Subcutaneous abdominal adipose tissue (tissue), 5 donors: Measurements from ENCODE around the gene CCNE1.
A peak's percentile ranks its signal among the peaks of the same experiment; 100 is the strongest.

Source experiments
- H3K27ac ChIP-seq: one replicate; pipeline ENCODE4 v1.7.0; 2013; ENCODE audit warnings: low read depth, mild to moderate bottlenecking, inconsistent platforms, low read length, moderate library complexity
- H3K27me3 ChIP-seq, 5 donors: one replicate each; pipeline ENCODE4 v1.7.0; 2013; ENCODE audit warnings: low read length in 5 of 5, inconsistent platforms in 1 of 5; ENCODE audit not compliant: control insufficient read depth in 5 of 5, insufficient read depth in 4 of 5
- H3K36me3 ChIP-seq, 5 donors: one replicate each; pipeline ENCODE4 v1.7.0; 2013; ENCODE audit warnings: low read length in 5 of 5; ENCODE audit not compliant: control insufficient read depth in 5 of 5, insufficient read depth in 5 of 5
- H3K4me1 ChIP-seq, 5 donors: one replicate each; pipeline ENCODE4 v1.7.0; 2013; ENCODE audit warnings: low read length in 5 of 5, mild to moderate bottlenecking in 3 of 5, moderate library complexity in 1 of 5; ENCODE audit not compliant: control insufficient read depth in 5 of 5, insufficient read depth in 5 of 5
- H3K4me3 ChIP-seq, 5 donors: one replicate each; pipeline ENCODE4 v1.7.0; 2013; ENCODE audit warnings: low read length in 5 of 5, low read depth in 1 of 5
- H3K9ac ChIP-seq, 5 donors: one replicate each; pipeline ENCODE4 v1.7.0; 2013; ENCODE audit warnings: low read length in 5 of 5, mild to moderate bottlenecking in 4 of 5, moderate library complexity in 3 of 5
- H3K9me3 ChIP-seq, 5 donors: one replicate each; pipeline ENCODE4 v1.7.0; 2013; ENCODE audit warnings: low read length in 5 of 5; ENCODE audit not compliant: control insufficient read depth in 5 of 5
- donor health status: healthy.
- donor health status: healthy.
- donor health status: healthy.
- donor health status: healthy.
- donor health status: healthy.

Gene CCNE1

DNA sequence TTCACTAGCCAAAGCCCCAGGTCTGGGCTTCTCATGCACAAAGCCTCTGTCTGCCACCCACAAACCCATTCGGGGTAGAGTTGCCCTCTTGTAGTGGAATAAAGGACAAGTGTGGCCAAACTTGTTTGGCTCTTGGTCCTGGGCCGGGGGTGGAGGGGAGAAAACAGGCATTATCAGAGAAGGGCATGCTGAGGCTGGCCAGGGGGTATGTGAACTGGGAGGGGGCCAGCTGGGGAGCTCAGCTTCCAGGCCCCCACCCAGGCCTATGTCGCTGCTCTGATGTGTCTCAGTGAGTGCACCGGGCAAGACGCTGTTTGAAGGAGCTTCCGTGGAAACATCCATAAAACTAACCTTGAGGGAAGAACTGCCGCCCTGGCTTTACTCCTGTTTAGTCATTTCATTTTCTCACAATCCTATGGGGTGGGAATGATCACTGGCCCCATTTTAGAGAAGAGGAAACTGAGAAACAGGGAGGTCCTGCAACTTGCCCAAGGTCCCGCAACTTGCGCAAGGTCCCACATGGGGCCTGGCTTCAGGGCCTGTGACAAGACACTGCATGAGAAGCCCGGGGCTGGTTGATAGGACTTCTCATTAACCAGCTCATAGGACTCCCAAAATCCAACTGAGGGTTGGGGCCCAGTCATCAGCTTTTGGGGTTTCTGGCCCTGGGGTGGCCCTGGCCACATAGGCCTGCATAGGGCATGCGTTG lies 30.8 kb downstream of the CCNE1 start:
- no peaks in the 10 kb centered on the region for H3K36me3 ChIP-seq
- H3K4me3 ChIP-seq: peak overlapping the region in 4 of 5 donors; percentile 54 to 95 (median 76)
- H3K27me3 ChIP-seq: peaks cover 0 to 4% (median 3%) of the 10 kb centered on the region in 5 donors
- peak overlapping the region in 3 of 5 donors; percentile 23 to 64 (median 34) for H3K9ac ChIP-seq
- no peaks in the 10 kb centered on the region for H3K9me3 ChIP-seq
- no peak overlapping the region for H3K27ac ChIP-seq
- H3K4me1 ChIP-seq: peaks cover 5 to 27% (median 24%) of the 10 kb centered on the region in 5 donors

- peaks cover 0 to 7% (median 3%) of the 10 kb centered on the region in 5 donors for H3K27me3 ChIP-seq
- no peaks in the 10 kb centered on the region for H3K36me3 ChIP-seq
- peak overlapping the region; percentile 50 to 95 (median 71) for H3K4me3 ChIP-seq
- no peaks in the 10 kb centered on the region for H3K9me3 ChIP-seq
- peaks cover 5 to 27% (median 24%) of the 10 kb centered on the region in 5 donors for H3K4me1 ChIP-seq
- H3K27ac ChIP-seq: no peak overlapping the region
- H3K9ac ChIP-seq: peak overlapping the region in 4 of 5 donors; percentile 23 to 64 (median 36)
Observed at GRCh38 chr19:29843180-29844051, 31.6 kb downstream of the CCNE1 start.

- H3K36me3 ChIP-seq: no peaks in the 10 kb centered on the region
- peak overlapping the region; percentile 82 to 95 (median 93) for H3K4me3 ChIP-seq
- peak overlapping the region in 4 of 5 donors; percentile 55 to 86 (median 76) for H3K9ac ChIP-seq
- H3K9me3 ChIP-seq: no peaks in the 10 kb centered on the region
- H3K27me3 ChIP-seq: peaks cover 0 to 8% (median 2%) of the 10 kb centered on the region in 5 donors
- H3K27ac ChIP-seq: peak overlapping the region; percentile 10
- peaks cover 5 to 27% (median 24%) of the 10 kb centered on the region in 5 donors for H3K4me1 ChIP-seq
Observed at GRCh38 chr19:29844891-29845573, 33.2 kb downstream of the CCNE1 start.

GRCh38 chr19:29845574-29846176 lies 33.9 kb downstream of the CCNE1 start:
- Histone ChIP-seq H3K36me3 (no peaks in the 10 kb centered on the region), H3K4me1 (peaks cover 5 to 27% (median 24%) of the 10 kb centered on the region in 5 donors), H3K9me3 (no peaks in the 10 kb centered on the region), H3K4me3 (peak overlapping the region; percentile 82 to 95 (median 93)), H3K27me3 (peaks cover 0 to 5% (median 2%) of the 10 kb centered on the region in 5 donors), H3K9ac (peak overlapping the region in 4 of 5 donors; percentile 55 to 86 (median 76)), H3K27ac (peak overlapping the region; percentile 10)

GRCh38 chr19:29849208-29849607 lies 37.4 kb downstream of the CCNE1 start:
- no peak overlapping the region for H3K4me3 ChIP-seq

GRCh38 chr19:29850482-29850881 lies 38.7 kb downstream of the CCNE1 start:
- Histone ChIP-seq H3K4me3 (no peak overlapping the region), H3K9ac (no peak overlapping the region), H3K4me1 (peaks cover 2 to 6% (median 4%) of the 10 kb centered on the region in 5 donors), H3K27me3 (peaks cover 2 to 5% (median 4%) of the 10 kb centered on the region in 5 donors), H3K9me3 (no peaks in the 10 kb centered on the region), H3K27ac (no peak overlapping the region), H3K36me3 (no peaks in the 10 kb centered on the region)

More at GRCh38 chr19:29849208-29849607, 37.4 kb downstream of the CCNE1 start:
- Histone ChIP-seq H3K9me3 (no peaks in the 10 kb centered on the region), H3K27ac (no peak overlapping the region), H3K4me1 (peaks cover 2 to 12% (median 10%) of the 10 kb centered on the region in 5 donors), H3K9ac (no peak overlapping the region), H3K36me3 (no peaks in the 10 kb centered on the region), H3K27me3 (peaks cover 2 to 5% (median 4%) of the 10 kb centered on the region in 5 donors)

DNA sequence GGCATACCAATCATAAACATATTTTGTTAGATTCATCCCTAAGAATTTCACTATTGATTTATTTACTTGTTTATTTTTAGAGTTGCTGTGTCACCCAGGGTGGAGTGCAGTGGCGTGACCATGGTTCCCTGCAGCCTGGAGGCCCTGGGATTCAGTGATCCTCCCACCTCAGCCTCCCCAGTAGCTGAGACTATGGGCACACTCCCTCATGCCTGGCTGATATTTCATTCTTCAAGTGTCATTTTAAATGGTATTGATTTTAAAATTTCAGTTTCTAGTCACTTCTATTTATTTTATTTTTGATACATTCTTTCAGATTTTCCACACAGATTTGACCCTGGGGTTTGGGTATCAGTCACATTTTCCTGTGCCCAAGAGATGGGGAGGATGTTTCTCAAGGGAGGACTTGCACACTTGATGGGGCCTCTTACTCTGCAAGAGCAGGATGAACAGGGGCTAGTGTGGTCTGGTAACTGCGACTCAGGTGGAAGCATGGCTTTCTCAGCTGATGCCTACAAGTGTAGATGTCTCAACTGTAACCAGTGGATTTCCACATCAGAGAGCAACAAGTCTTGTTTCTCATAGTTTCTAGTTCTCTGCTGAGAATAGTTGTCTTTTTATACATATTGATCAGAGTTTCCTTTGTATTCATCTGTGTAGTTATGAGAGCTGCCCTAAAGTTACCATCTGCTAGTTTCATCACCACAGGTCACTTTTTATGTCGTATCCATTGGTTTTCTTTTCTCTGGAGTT lies 40.2 kb downstream of the CCNE1 start:
- Histone ChIP-seq H3K4me1 (no peaks in the 10 kb centered on the region), H3K4me3 (no peak overlapping the region), H3K9ac (no peak overlapping the region), H3K9me3 (no peaks in the 10 kb centered on the region), H3K27ac (no peak overlapping the region), H3K27me3 (peaks cover 2 to 7% (median 5%) of the 10 kb centered on the region in 5 donors), H3K36me3 (no peaks in the 10 kb centered on the region)

- no peaks in the 10 kb centered on the region for H3K4me1 ChIP-seq
- H3K27ac ChIP-seq: no peak overlapping the region
- peaks cover 5 to 16% (median 11%) of the 10 kb centered on the region in 5 donors for H3K27me3 ChIP-seq
- no peak overlapping the region for H3K4me3 ChIP-seq
- H3K9me3 ChIP-seq: no peaks in the 10 kb centered on the region
- no peak overlapping the region for H3K9ac ChIP-seq
- no peaks in the 10 kb centered on the region for H3K36me3 ChIP-seq
Observed at GRCh38 chr19:29854033-29854432, 42.2 kb downstream of the CCNE1 start.

DNA sequence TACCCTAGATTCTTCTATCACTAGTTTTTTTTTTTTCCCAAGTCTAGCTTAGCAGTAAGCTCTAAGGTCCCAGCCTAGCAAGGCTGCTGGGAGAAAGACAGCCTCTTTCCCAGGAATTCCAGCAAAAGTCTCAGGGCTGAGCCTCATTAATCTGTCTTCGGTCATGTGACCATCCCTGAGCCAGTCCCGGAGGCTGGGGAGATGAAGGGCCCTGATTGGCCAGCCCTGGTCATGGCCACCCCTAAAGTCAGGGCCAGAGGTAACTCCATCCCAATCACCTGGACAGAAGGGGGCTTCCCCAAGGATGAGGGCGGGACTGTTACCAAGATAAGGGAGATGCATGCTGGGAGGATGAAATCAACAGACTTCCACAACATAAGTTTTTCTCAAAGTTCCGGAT lies 43.3 kb downstream of the CCNE1 start:
- H3K4me1 ChIP-seq: no peaks in the 10 kb centered on the region
- no peaks in the 10 kb centered on the region for H3K36me3 ChIP-seq
- no peak overlapping the region for H3K4me3 ChIP-seq
- H3K9me3 ChIP-seq: no peaks in the 10 kb centered on the region
- peaks cover 6 to 16% (median 11%) of the 10 kb centered on the region in 5 donors for H3K27me3 ChIP-seq
- H3K9ac ChIP-seq: no peak overlapping the region
- no peak overlapping the region for H3K27ac ChIP-seq
